ACC112 (cell line): ENCODE measurements around the gene SH2B3.
"Not testable (repeated sequence)": the region's sequence is repeated elsewhere in the genome, so short reads cannot be mapped to it uniquely, and the experiment has no call there.

Experiments used
- H2AFZ ChIP-seq: fragments of 200-600 bp; sonication (generic); one replicate; pipeline ENCODE4 v1.6.0; 2017; ENCODE audit warnings: antibody characterized with exemption, low read length; ENCODE audit not compliant: unreplicated experiment
- H3K27ac ChIP-seq: fragments of 200-600 bp; sonication (generic); 2 replicates; pipeline ENCODE4 v1.5.1; 2014; ENCODE audit warnings: low read depth, mild to moderate bottlenecking, antibody characterized with exemption, low read length, moderate library complexity
- H3K27me3 ChIP-seq: fragments of 200-600 bp; sonication (generic); 2 replicates; pipeline ENCODE4 v1.6.1; 2014; ENCODE audit warnings: mild to moderate bottlenecking, antibody characterized with exemption, low read length, moderate library complexity, mixed read lengths; ENCODE audit not compliant: insufficient read depth
- H3K36me3 ChIP-seq: fragments of 200-600 bp; sonication (generic); 2 replicates; pipeline ENCODE4 v1.6.1; 2016; ENCODE audit warnings: mild to moderate bottlenecking, antibody characterized with exemption, low read length, moderate library complexity, mixed read lengths; ENCODE audit not compliant: insufficient read depth
- H3K4me1 ChIP-seq: fragments of 200-600 bp; sonication (generic); one replicate; pipeline ENCODE4 v1.6.1; 2016; ENCODE audit warnings: low read length, mixed read lengths; ENCODE audit not compliant: insufficient read depth, unreplicated experiment, control insufficient read depth
- H3K4me3 ChIP-seq: fragments of 200-600 bp; sonication (generic); 2 replicates; pipeline ENCODE4 v1.5.1; 2014; ENCODE audit warnings: mild to moderate bottlenecking, low read depth, low read length
- H3K79me2 ChIP-seq: fragments of 200-600 bp; sonication (generic); one replicate; pipeline ENCODE4 v1.6.0; 2016; ENCODE audit warnings: low read length; ENCODE audit not compliant: control insufficient read depth, unreplicated experiment, insufficient read depth

Gene SH2B3

DNA sequence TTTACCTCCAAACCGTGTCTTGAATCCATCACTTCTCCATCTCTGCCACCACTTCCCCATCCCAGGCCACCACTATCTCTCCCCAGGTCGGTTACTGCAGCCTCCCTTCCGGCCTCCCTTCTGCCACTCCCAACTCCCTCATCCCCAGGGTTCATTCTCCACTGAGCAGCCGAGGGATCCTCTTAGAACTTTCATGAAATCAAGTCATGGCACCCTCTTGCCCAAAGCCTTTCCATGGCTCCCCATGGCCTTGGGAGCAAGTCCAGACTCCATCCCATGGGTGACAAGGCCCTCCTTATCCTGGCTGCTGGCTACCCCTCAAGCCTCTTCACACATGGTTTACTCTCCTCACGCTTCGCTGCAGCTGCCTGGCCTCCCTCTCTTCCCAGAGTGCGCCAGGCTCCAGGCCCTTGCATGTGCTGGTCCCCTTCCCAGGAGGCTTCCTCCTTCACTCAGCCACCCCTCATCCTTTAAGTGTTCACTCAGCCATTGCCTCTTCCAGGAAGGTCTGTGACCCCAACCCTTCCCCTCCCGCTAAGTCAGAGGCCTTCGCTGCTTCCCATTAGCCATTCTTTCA lies 17.9 kb upstream of the SH2B3 start:
- no peaks in the 10 kb centered on the region for H3K27me3 ChIP-seq
- no peaks in the 10 kb centered on the region for H3K79me2 ChIP-seq
- no peak overlapping the region for H3K27ac ChIP-seq
- no peaks in the 10 kb centered on the region for H3K36me3 ChIP-seq
- H3K4me3 ChIP-seq = no peak overlapping the region
- no peaks in the 10 kb centered on the region for H3K4me1 ChIP-seq
- no peak overlapping the region for H2AFZ ChIP-seq

DNA sequence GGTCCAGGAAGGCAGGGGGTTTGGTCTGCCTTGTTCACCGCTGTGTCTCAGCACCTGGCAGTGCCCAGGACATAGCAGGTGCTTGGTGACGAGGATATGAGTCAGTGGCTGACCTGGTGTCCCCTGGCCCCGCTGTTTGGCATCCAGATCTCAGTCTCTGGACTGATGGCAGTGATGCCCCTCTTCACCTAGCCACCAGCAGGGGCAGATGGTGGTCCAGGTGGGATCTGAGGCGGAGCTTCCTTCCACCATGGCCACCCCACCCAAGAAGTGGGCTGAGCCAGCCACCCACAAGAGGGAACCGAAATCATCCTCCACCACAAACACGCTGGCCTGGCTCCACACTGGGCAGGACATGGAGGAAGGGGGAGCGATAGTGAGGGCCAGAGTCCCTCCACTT lies 16.1 kb upstream of the SH2B3 start:
- Histone ChIP-seq H3K79me2 (no peaks in the 10 kb centered on the region), H3K4me3 (no peak overlapping the region), H2AFZ (no peak overlapping the region), H3K27me3 (no peaks in the 10 kb centered on the region), H3K27ac (no peak overlapping the region), H3K4me1 (no peaks in the 10 kb centered on the region), H3K36me3 (no peaks in the 10 kb centered on the region)

DNA sequence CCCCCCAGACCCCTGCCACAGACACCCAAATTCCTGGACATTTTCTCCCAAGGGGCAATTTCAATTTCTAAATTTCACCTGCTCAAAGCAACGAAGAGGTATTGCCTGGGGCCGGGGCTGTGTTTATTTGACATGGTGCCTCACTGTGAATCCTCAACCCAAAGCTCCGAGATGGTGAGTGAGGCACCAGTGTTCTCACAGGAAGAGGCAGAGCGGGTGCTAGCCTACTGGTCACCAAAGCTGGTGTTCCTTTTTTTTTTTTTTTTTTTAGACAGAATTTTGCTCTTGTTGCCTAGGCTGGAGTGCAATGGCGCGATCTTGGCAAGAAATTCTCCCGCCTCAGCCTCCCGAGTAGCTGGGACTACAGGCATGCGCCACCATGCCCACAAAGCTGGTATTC lies 14.8 kb upstream of the SH2B3 start:
- Histone ChIP-seq H3K27me3 (no peaks in the 10 kb centered on the region), H3K4me1 (no peaks in the 10 kb centered on the region), H3K36me3 (no peaks in the 10 kb centered on the region), H3K79me2 (no peaks in the 10 kb centered on the region), H2AFZ (no peak overlapping the region), H3K4me3 (no peak overlapping the region), H3K27ac (no peak overlapping the region)

DNA sequence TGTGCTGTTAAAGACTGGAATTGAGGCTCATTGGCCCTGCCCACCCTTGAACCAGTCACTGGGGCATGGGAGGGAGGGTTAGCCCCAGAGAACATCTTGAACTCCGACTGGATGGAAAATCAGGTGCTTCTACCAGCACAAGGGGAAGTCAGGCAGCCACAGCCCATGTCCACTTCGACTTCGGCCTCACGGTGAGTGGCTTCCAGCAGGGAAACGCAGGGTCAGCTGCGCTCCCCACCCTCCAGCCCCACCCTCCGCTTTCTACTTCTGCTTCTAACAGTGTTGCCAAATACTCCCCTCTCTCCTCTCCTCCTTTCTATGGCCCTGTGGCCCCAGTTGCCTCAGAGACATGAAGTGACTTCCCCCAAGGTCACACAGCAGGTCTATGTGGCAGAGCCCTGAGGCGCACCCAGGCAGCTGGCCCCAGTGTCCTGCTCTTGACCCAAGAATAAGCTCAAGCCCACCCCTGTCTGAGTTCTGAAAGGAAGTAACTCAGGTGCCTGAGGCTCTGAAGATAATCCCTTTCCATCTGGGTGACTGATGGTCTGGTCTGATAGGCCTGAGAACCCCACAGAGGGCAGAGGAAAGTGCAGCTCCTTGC lies 11.9 kb upstream of the SH2B3 start:
- no peak overlapping the region for H3K4me3 ChIP-seq
- no peak overlapping the region for H2AFZ ChIP-seq
- peaks cover 13% of the 10 kb centered on the region for H3K4me1 ChIP-seq

DNA sequence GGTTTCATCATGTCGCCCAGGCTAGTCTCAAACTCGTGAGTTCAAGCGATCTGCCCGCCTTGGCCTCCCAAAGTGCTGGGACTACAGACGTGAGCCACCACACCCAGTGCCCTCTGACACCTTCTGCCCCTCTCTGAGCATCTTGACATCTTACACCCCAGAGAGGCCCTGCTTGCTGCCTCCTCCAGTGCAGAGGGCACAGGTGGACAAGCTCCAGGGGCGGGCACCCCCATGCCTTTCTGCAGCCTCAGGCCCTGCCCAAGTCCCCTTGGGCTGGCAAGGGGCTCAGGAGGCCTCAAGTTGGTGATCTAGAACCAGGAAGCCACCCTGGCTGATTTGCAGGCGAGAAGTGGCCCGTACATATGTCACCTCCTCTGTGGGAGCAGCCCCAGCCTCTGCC lies 11.2 kb upstream of the SH2B3 start:
- no peaks in the 10 kb centered on the region for H3K79me2 ChIP-seq
- no peak overlapping the region for H3K4me3 ChIP-seq
- H3K36me3 ChIP-seq = no peaks in the 10 kb centered on the region
- no peaks in the 10 kb centered on the region for H3K27me3 ChIP-seq
- no peak overlapping the region for H3K27ac ChIP-seq
- no peak overlapping the region for H2AFZ ChIP-seq
- H3K4me1 ChIP-seq = peaks cover 20% of the 10 kb centered on the region

More for the DNA sequence above, 11.9 kb upstream of the SH2B3 start:
- Histone ChIP-seq H3K36me3 (no peaks in the 10 kb centered on the region), H3K79me2 (no peaks in the 10 kb centered on the region), H3K27ac (no peak overlapping the region), H3K27me3 (no peaks in the 10 kb centered on the region)

DNA sequence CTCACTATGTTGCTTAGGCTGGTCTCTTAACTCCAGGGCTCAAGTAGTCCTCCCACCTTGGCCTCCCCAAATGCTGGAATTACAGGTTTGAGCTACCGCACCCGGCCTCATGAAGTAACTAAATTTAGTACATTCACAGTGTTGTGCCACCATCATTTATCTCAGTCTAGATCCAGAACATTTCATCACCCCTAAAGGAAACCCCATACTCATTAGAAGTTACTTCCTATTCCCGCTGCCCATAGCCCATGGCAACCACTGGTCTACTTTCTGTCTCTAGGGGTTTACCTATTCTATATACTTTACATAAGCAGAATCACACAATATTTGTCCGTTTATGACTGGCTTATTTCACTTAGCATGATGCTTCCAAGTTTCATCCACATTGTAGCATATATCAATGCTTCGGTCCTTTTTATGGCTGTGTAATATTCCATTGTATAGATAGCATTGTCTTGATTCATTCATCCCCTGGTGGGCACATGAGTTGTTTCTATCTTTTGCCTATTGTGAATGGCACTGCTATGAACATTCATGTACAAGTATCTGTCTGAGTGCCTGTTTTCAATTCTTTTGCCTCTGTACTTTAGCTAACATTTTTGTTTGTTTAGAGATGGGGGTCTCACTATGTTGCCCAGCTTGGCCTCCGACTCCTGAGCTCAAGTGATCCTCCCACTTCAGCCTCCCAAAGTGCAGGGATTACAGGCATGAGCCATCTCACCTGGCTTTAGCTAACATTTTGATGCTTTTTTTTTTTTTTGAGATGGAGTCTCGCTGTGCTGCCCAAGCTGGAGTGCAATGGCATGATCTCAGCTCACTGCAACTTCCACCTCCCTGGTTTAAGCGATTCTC lies 10.2 kb upstream of the SH2B3 start:
- H2AFZ ChIP-seq = no peak overlapping the region
- no peaks in the 10 kb centered on the region for H3K79me2 ChIP-seq
- no peak overlapping the region for H3K27ac ChIP-seq
- no peak overlapping the region for H3K4me3 ChIP-seq
- no peaks in the 10 kb centered on the region for H3K36me3 ChIP-seq
- peaks cover 26% of the 10 kb centered on the region for H3K4me1 ChIP-seq
- no peaks in the 10 kb centered on the region for H3K27me3 ChIP-seq

DNA sequence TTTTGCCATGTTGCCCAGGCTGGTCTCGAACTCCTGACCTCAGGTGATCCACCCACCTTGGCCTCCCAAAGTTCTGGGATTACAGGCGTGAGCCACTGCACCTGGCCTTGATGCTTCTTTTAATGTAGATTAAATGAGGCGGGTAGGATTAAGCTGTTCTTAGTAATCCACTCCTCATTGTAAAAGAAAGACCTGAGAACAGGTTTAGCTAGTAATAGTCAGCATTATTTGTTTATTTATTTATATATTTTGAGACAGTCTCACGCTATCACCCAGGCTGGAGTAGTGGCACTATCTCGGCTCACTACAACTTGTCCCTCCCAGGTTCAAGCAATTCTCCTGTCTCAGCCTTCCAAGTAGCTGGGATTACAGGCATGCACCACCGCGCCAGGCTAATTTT lies 9.5 kb upstream of the SH2B3 start:
- H3K79me2 ChIP-seq, H2AFZ ChIP-seq, H3K4me3 ChIP-seq, H3K36me3 ChIP-seq, H3K27me3 ChIP-seq: not testable (repeated sequence)
- H3K27ac ChIP-seq = peak overlapping the region; percentile 84
- H3K4me1 ChIP-seq = peaks cover 26% of the 10 kb centered on the region

DNA sequence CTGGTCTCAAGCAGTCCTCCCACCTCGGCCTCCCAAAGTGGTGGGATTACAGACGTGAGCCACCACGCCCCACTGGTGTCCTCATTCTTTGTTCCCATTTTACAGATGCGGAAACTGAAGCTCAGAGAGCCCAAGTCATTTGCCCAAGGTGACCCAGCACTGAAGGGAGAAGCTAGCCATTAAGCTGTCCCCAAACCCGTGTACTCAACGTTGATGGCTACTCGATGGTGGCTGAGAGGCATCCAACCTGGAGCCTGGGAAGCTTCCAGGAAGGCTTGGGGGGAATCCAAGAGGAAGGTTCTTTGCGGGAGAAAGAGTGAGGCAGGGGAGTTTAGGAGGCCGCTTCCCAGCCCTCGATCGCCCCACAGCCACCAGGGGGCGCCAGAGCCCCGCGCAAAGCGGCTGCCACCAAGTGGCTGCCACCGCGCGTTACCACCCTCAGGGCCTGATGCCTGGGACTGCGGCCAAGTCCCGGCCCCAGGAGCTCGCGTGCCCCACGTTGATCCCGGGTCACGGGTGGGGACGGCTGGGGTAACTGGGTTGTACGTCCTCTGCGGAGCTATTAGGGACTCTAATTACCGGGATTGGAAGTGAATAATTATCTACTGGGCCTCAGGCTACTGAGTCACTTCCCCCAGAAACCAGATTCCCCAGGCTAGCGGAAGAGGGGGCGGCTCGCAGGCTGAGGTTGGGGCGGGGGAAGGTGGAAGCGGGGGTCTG lies 8.8 kb upstream of the SH2B3 start:
- Histone ChIP-seq H3K79me2 (no peaks in the 10 kb centered on the region), H2AFZ (peak overlapping the region; percentile 70), H3K4me1 (peaks cover 26% of the 10 kb centered on the region), H3K27me3 (no peaks in the 10 kb centered on the region), H3K36me3 (no peaks in the 10 kb centered on the region), H3K4me3 (no peak overlapping the region), H3K27ac (peak overlapping the region; percentile 84)

DNA sequence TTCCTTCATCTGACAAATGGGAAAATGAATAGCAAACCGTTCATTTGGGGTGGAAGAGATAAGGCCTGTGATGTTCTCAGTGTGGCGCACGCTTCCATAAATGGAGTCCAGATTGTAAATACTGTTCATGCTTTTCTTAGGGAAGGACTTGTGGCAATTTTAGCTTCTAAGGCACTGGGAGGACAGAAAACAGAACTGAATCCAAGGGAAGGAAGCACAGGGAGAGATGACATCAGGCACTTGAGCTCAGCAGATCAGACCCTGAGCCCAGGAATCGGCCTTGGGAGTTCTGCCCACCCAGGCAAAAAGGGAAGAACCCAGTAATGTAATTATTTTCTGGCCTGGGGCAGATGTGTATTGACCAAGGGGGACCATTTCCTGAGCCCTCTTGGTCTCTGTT lies 7.2 kb upstream of the SH2B3 start:
- no peaks in the 10 kb centered on the region for H3K79me2 ChIP-seq
- no peak overlapping the region for H2AFZ ChIP-seq
- peak overlapping the region; percentile 84 for H3K27ac ChIP-seq
- H3K4me1 ChIP-seq = peaks cover 34% of the 10 kb centered on the region
- H3K27me3 ChIP-seq = no peaks in the 10 kb centered on the region
- H3K4me3 ChIP-seq = no peak overlapping the region
- H3K36me3 ChIP-seq = no peaks in the 10 kb centered on the region

DNA sequence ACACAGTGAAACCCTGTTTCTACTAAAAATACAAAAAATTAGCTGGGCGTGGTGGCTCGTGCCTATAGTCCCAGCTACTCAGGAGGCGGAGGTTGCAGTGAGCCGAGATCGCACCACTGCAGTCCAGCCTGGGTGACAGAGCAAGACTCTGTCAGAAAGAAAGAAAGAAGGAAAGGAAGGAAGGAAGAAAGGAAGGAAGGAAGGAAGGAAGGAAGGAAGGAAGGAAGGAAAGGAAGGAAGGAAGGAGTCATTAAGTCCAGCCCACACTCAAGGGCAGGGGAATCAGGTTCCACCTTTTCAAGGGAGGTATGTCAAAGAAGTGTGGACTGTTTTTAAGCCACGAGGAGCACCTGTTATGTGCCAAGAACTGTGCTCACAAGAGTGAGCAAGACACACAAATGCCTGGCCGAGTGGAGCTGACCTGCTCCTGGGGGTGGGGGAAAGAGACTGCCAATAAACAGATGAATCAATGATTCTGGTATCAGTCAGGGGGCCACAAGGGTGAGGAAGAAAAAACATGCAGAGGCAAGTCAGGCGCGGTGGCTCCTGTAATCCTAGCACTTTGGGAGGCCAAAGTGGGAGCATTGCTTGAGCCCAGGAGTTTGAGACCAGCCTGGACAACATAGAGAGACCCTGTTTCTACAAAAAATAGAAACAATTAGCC lies 5.8 kb upstream of the SH2B3 start:
- not testable (repeated sequence) for H3K4me3 ChIP-seq, H3K27me3 ChIP-seq, H3K36me3 ChIP-seq, H3K79me2 ChIP-seq, H2AFZ ChIP-seq
- H3K4me1 ChIP-seq = peaks cover 44% of the 10 kb centered on the region
- peak overlapping the region; percentile 84 for H3K27ac ChIP-seq
